HepG2 (cell line): ENCODE measurements around the gene CHKA. TPM values are rescaled to one million over a fixed set of nuclear protein-coding genes. Genes with fewer than 3 reads are reported as not detected.
A peak's percentile ranks its signal among the peaks of the same experiment; 100 is the strongest.

Source experiments
- BORCS8-MEF2B ChIP-seq: sonication (generic); formaldehyde crosslinking; IDR thresholded peaks from 2 replicates; pipeline ENCODE4 v1.8.0; 2022; ENCODE audit warnings: mild to moderate bottlenecking, missing genetic modification reagents
- CREBL2 ChIP-seq: sonication (generic); formaldehyde crosslinking; IDR thresholded peaks from 2 replicates; pipeline ENCODE4 v1.8.1; 2023; ENCODE audit warnings: missing genetic modification reagents, mild to moderate bottlenecking, borderline replicate concordance
- DPF2 ChIP-seq: sonication (generic); formaldehyde crosslinking; IDR thresholded peaks from 2 replicates; pipeline ENCODE4 v1.4.0; 2020; ENCODE audit warnings: mild to moderate bottlenecking, low read depth, missing genetic modification reagents, borderline replicate concordance
- ELF4 ChIP-seq: sonication (generic); formaldehyde crosslinking; IDR thresholded peaks from 2 replicates; pipeline ENCODE4 v1.5.0; 2020; ENCODE audit warnings: missing genetic modification reagents, mild to moderate bottlenecking, moderate library complexity, borderline replicate concordance
- EP300 ChIP-seq, 3 experiments: sonication (generic) in 1 of 3; formaldehyde crosslinking in 1 of 3; IDR thresholded peaks; 2 replicates each; pipeline versions ENCODE4 v1.5.1 to v1.6.1; 2011 to 2020; ENCODE audit warnings: low read depth in 2 of 3, low read length in 2 of 3, borderline replicate concordance in 1 of 3, improper control_type of control experiment in 1 of 3, mild to moderate bottlenecking in 1 of 3, missing genetic modification reagents in 1 of 3, moderate library complexity in 1 of 3
- FOXM1 ChIP-seq: sonication (generic); formaldehyde crosslinking; IDR thresholded peaks from 2 replicates; pipeline ENCODE4 v1.5.0; 2020; ENCODE audit warnings: missing genetic modification reagents
- GMEB2 ChIP-seq: IDR thresholded peaks from 2 replicates; pipeline ENCODE4 v1.6.1; 2016; ENCODE audit warnings: missing biosample characterization, missing genetic modification reagents, low read depth
- HHEX ChIP-seq: IDR thresholded peaks from 2 replicates; pipeline ENCODE4 v1.6.1; 2016; ENCODE audit warnings: control low read depth
- KDM2A ChIP-seq: sonication (generic); formaldehyde crosslinking; IDR thresholded peaks from 2 replicates; pipeline ENCODE4 v1.4.0; 2020; ENCODE audit warnings: low read depth, missing genetic modification reagents, borderline replicate concordance
- KDM6A ChIP-seq: IDR thresholded peaks from 2 replicates; pipeline ENCODE4 v1.6.1; 2016; ENCODE audit warnings: low read depth
- KLF15 ChIP-seq: sonication (generic); formaldehyde crosslinking; IDR thresholded peaks from 2 replicates; pipeline ENCODE4 v1.8.1; 2023; ENCODE audit warnings: borderline replicate concordance, mild to moderate bottlenecking, inconsistent platforms, missing genetic modification reagents, mixed read lengths
- PTBP1 ChIP-seq: fragments of 200-400 bp; formaldehyde crosslinking; IDR thresholded peaks from 2 replicates; pipeline ENCODE4 v1.6.1; 2018; ENCODE audit warnings: low read length, low read depth; ENCODE audit not compliant: poor library complexity, severe bottlenecking
- RXRB ChIP-seq: IDR thresholded peaks from 2 replicates; pipeline ENCODE4 v1.6.1; 2016; ENCODE audit warnings: borderline replicate concordance, missing genetic modification reagents, missing compliant biosample characterization
- SNAI1 ChIP-seq: sonication (generic); formaldehyde crosslinking; IDR thresholded peaks from 2 replicates; pipeline ENCODE4 v1.5.0; 2020; ENCODE audit warnings: mild to moderate bottlenecking, missing genetic modification reagents, borderline replicate concordance
- TCF7L2 ChIP-seq: IDR thresholded peaks from 2 replicates; pipeline ENCODE4 v1.6.1; 2011; ENCODE audit warnings: mild to moderate bottlenecking, low read depth, low read length, moderate library complexity
- TEF ChIP-seq: sonication (generic); formaldehyde crosslinking; IDR thresholded peaks from 2 replicates; pipeline ENCODE4 v1.5.0; 2020; ENCODE audit warnings: missing genetic modification reagents
- TIGD3 ChIP-seq: sonication (generic); formaldehyde crosslinking; IDR thresholded peaks from 2 replicates; pipeline ENCODE4 v1.5.1; 2020; ENCODE audit warnings: mild to moderate bottlenecking, missing genetic modification reagents, borderline replicate concordance
- ZKSCAN5 ChIP-seq: sonication (generic); formaldehyde crosslinking; IDR thresholded peaks from 2 replicates; pipeline ENCODE4 v1.5.1; 2020; ENCODE audit warnings: mild to moderate bottlenecking, missing genetic modification reagents
- ZNF12 ChIP-seq: sonication (generic); formaldehyde crosslinking; IDR thresholded peaks from 2 replicates; pipeline ENCODE4 v1.5.0; 2020; ENCODE audit warnings: missing genetic modification reagents
- ZNF124 ChIP-seq: sonication (generic); formaldehyde crosslinking; IDR thresholded peaks from 2 replicates; pipeline ENCODE4 v1.4.0; 2020; ENCODE audit warnings: missing genetic modification reagents
- ZNF33A ChIP-seq: sonication (generic); formaldehyde crosslinking; IDR thresholded peaks from 2 replicates; pipeline ENCODE4 v1.5.1; 2020; ENCODE audit warnings: missing genetic modification reagents, mild to moderate bottlenecking, moderate library complexity, borderline replicate concordance
- ZNF549 ChIP-seq: sonication (generic); formaldehyde crosslinking; IDR thresholded peaks from 2 replicates; pipeline ENCODE4 v1.5.0; 2020; ENCODE audit warnings: missing genetic modification reagents
- ZNF550 ChIP-seq: sonication (generic); formaldehyde crosslinking; IDR thresholded peaks from 2 replicates; pipeline ENCODE4 v1.4.0; 2020; ENCODE audit warnings: mild to moderate bottlenecking, missing genetic modification reagents, borderline replicate concordance
- ZNF652 ChIP-seq: IDR thresholded peaks from 2 replicates; pipeline ENCODE4 v1.6.1; 2016; ENCODE audit warnings: low read depth, borderline replicate concordance
- ZNF709 ChIP-seq: sonication (generic); formaldehyde crosslinking; IDR thresholded peaks from 2 replicates; pipeline ENCODE4 v1.5.0; 2020; ENCODE audit warnings: mild to moderate bottlenecking, missing genetic modification reagents
- ZNF773 ChIP-seq: sonication (generic); formaldehyde crosslinking; IDR thresholded peaks from 2 replicates; pipeline ENCODE4 v1.4.0; 2020; ENCODE audit warnings: missing genetic modification reagents, borderline replicate concordance
- polyA plus RNA-seq, 8 experiments: library from polyadenylated mRNA; depleted of rRNA in 3 of 8; stranded (reverse) in 7 of 8; unstranded in 1 of 8; fragments of >200 nt; fragmentation: Illumina TruSeq in 4 of 8; extraction: Trizol in 4 of 8; gene quantifications; 2 replicates each; pipeline versions ENCODE4 v1.2.1 to v1.2.3, GENCODE V29; 2011 to 2016; ENCODE audit warnings: low read depth in 4 of 8, missing spikeins in 1 of 8, mixed read lengths in 1 of 8; ENCODE audit not compliant: insufficient read depth in 1 of 8
- total RNA-seq, 5 experiments: library from RNA; depleted of rRNA; stranded (reverse); fragments of >200 nt; fragmentation: Illumina TruSeq; extraction: Trizol; gene quantifications; 2 replicates each; pipeline ENCODE4 v1.2.3, GENCODE V29; 2016; ENCODE audit warnings: low read depth in 1 of 5

The CHKA gene
- total and polyA plus RNA-seq, 2 of the 13 experiments (the other 11 are each of a cell fraction or from before 2014, with no cell fraction given) = 71.6 to 92.7 TPM

GRCh38 chr11:68016904-68017817 is 104.0 kb downstream of the CHKA start (continued):
- TF ChIP-seq TCF7L2 (no peak), ZNF773 (no peak), FOXM1 (CRISPR knock-in tag) (no peak), ZNF549 (CRISPR knock-in tag) (no peak), ZNF652 (peak; percentile 98), SNAI1 (no peak), ZNF33A (no peak), ZNF124 (CRISPR knock-in tag) (peak; percentile 71), ZNF12 (CRISPR knock-in tag) (no peak; the same call in 1 of the 2 replicates), KDM2A (CRISPR knock-in tag) (no peak; the same call in 1 of the 2 replicates), ZKSCAN5 (no peak), HHEX (CRISPR knock-in tag) (no peak), KDM6A (CRISPR knock-in tag) (peak; percentile 49; the same call in 1 of the 2 replicates), ZNF709 (CRISPR knock-in tag) (no peak), TIGD3 (CRISPR knock-in tag) (no peak), BORCS8-MEF2B (CRISPR knock-in tag) (no peak), PTBP1 (peak; percentile 43), KLF15 (0 out of 2 replicates have a peak, but pooled peaks have one; percentile 56), EP300 (IDR thresholded peaks at IDR 0.05; ENCODE audit: low read depth in 2 of 2, low read length in 2 of 2) (peak in 1 of 2 experiments; percentile 33; a peak in 1 of 4 replicates), EP300 (CRISPR knock-in tag; IDR thresholded peaks at IDR 0.05; ENCODE audit: borderline replicate concordance) (no peak), DPF2 (peak; percentile 58; the same call in 1 of the 2 replicates), GMEB2 (CRISPR knock-in tag) (no peak), ELF4 (no peak), RXRB (CRISPR knock-in tag) (peak; percentile 83), CREBL2 (no peak), ZNF550 (CRISPR knock-in tag) (peak; percentile 96; the same call in 1 of the 2 replicates), TEF (no peak)
